GM06990 (cell line): ENCODE measurements around the gene CALY.

ENCODE experiments used
- DNase-seq: peaks from one replicate; pipeline ENCODE4 v3.0.0-alpha.2; 2011; ENCODE audit not compliant: insufficient read length; ENCODE audit errors: extremely low read depth
- H3K27me3 ChIP-seq: replicated peaks from 2 replicates; pipeline ENCODE4 v1.6.0; 2011; ENCODE audit warnings: low read length; ENCODE audit not compliant: control insufficient read depth, insufficient read depth
- H3K36me3 ChIP-seq: 2 replicates; pipeline ENCODE4 v1.5.1; 2011; ENCODE audit warnings: low read length; ENCODE audit not compliant: control insufficient read depth, insufficient read depth
- H3K4me3 ChIP-seq: replicated peaks from 2 replicates; pipeline ENCODE4 v1.5.1; 2011; ENCODE audit warnings: low read depth, mild to moderate bottlenecking, control low read depth, low read length
- TF ChIP-seq, protein P1 (sequence below): IDR thresholded peaks from 2 replicates; pipeline ENCODE4 v1.5.1; 2011; ENCODE audit warnings: low read length, control low read depth, mild to moderate bottlenecking, inconsistent platforms; ENCODE audit not compliant: insufficient read depth, poor library complexity, severe bottlenecking

The CALY gene, protein sequence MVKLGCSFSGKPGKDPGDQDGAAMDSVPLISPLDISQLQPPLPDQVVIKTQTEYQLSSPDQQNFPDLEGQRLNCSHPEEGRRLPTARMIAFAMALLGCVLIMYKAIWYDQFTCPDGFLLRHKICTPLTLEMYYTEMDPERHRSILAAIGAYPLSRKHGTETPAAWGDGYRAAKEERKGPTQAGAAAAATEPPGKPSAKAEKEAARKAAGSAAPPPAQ

DNA sequence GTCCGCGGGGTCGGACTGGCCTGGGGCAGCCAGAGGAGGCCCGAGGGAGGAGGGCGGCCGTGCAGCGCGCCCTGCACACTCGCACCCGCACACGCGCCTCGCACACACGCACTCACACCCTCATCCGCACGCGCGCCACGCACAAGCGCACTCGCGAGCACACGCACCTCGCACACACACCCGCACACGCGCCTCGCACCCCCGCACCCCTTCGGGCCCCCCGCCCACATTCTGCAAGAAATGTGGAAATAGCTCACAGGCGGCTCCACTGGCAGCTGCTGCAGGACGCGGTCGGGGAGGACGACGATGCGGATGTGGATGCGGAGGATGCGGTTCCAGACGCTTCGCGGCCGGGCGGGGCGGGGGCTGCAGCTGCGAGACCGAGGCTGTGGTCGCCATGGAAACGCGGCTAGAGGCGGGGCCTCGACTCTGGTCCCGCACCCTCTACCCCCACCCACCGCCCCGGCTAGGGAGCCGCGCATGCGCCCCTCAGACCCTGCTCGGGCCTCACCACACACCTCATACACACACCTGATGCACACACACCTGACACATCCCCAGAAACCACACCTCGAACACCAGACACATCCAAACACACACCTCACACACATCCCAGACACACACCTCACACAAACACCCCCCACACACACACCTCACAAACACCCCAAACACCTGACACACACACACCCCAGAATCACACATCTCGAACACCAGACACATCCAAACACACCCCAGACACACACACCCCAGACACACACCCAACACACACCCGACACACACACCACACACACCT is at the start of gene CALY:
CALY (minus strand) TSS at position 320 of the 793 bp plus-strand sequence. CDS start 7,907 bp downstream, outside the sequence.
- peak; percentile 54 for DNase-seq
- Histone ChIP-seq H3K4me3 (no peak within 1 kb of the TSS), H3K36me3 (no peaks in the 10 kb centered on the region), H3K27me3 (no peaks in the 10 kb centered on the region)
- TF ChIP-seq, protein P1, sequence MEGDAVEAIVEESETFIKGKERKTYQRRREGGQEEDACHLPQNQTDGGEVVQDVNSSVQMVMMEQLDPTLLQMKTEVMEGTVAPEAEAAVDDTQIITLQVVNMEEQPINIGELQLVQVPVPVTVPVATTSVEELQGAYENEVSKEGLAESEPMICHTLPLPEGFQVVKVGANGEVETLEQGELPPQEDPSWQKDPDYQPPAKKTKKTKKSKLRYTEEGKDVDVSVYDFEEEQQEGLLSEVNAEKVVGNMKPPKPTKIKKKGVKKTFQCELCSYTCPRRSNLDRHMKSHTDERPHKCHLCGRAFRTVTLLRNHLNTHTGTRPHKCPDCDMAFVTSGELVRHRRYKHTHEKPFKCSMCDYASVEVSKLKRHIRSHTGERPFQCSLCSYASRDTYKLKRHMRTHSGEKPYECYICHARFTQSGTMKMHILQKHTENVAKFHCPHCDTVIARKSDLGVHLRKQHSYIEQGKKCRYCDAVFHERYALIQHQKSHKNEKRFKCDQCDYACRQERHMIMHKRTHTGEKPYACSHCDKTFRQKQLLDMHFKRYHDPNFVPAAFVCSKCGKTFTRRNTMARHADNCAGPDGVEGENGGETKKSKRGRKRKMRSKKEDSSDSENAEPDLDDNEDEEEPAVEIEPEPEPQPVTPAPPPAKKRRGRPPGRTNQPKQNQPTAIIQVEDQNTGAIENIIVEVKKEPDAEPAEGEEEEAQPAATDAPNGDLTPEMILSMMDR: no peak

DNA sequence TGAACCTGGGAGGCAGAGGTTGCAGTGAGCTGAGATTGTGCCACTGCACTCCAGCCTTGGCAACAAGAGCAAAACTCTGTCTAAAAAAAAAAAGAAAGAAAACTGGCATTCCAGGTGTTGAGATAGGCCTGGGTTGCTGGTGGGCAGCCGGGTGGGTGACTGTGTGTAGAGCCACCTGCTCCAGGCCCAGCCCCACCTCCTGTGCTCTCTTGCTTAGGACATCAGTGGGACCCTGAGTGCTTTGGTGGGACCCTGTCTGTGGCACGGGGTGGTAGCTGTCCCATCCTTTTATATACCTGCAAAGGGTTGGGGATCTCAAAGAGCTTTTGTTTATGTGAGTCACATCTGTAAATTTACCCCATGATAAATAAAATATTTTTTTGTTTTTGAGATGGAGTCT is 48.5 kb upstream of the CALY start:
- Histone ChIP-seq H3K4me3 (no peak overlapping the region), H3K27me3 (no peaks in the 10 kb centered on the region), H3K36me3 (peaks cover 3% of the 10 kb centered on the region)
- DNase-seq: no peak
- TF ChIP-seq, protein P1: no peak

DNA sequence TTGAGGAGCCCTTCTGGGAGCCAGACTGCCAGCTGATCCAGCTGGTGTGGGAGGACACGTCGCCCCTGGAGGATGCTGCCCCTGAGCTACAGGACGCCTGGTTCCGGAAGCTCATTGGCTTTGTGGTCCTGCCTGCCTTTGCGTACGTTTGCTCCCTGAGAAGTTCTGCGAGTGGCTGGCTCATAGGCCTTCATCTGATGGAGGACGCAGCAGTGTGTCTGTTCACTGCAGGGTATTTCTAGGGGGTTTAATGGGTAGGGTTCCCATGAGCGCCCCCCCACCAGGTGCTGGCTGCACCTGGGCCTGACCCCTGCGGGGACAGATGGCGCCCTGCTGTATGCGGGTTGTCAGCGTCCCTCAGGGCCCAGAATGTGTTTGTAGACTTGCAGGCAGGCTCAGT is 47.4 kb upstream of the CALY start:
- DNase-seq: no peak
- Histone ChIP-seq H3K4me3 (no peak overlapping the region), H3K36me3 (peaks cover 3% of the 10 kb centered on the region), H3K27me3 (no peaks in the 10 kb centered on the region)
- TF ChIP-seq, protein P1: no peak

DNA sequence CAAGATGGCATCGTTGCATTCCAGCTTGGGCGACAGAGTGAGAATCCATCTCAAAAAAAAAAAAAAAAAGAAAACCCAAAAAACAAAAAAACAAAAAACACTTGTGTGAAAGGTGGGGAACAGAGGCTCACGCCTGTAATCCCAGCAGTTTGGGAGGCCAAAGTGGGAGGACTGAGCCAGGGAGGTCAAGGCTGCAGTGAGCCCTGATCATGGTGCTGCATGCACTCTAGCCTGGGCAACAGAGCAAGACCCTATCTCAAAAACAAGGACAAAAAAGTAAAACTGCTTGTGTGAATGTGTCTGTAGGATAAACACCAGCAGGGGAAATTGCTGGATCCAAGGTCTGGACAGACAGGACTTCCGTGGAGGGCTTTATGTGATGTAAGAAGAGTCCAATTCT is 46.9 kb upstream of the CALY start:
- no peaks in the 10 kb centered on the region for H3K27me3 ChIP-seq
- peaks cover 3% of the 10 kb centered on the region for H3K36me3 ChIP-seq
- DNase-seq: no peak
- TF ChIP-seq, protein P1: no peak
- no peak overlapping the region for H3K4me3 ChIP-seq

DNA sequence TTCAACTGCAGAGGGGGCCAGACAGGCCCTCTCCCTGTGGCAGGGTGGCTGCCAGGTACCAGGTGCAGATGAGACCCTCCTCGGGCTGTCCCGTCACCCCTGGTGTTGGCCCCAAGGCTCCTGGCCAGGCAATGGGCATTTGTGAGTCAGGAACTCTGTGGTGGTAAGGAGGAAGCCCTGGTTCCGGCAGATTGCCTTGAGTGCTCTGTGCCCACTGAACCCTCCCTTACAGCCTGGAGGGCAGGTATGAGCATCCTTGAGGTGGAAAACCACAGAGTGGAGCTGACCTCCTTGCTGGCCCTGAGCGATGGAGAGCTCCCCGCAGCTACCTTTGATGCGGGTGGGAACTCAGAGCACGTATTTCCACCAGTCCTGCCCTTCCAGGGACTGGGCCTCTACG is 44.3 kb upstream of the CALY start:
- H3K4me3 ChIP-seq: no peak overlapping the region
- TF ChIP-seq, protein P1: no peak
- DNase-seq: no peak
- no peaks in the 10 kb centered on the region for H3K27me3 ChIP-seq
- H3K36me3 ChIP-seq: peaks cover 3% of the 10 kb centered on the region
